Stimulated activated CD8-positive, alpha-beta memory T cell treated with anti-CD3 and anti-CD28 coated beads, Interleukin-12 subunit alpha, Interleukin-12 subunit beta, amount 100 ng/mL, for 24 hours (primary cell): ENCODE measurements around the gene TSPAN16.
A peak's percentile ranks its signal among the peaks of the same experiment; 100 is the strongest.
"Not testable (repeated sequence)": the region's sequence is repeated elsewhere in the genome, so short reads cannot be mapped to it uniquely, and the experiment has no call there.

Source experiments
- DNase-seq: peaks from one replicate; pipeline ENCODE4 v3.0.0-alpha.2; 2020; ENCODE audit errors: extremely low read depth

The TSPAN16 gene

GRCh38 chr19:11320278-11320995 is 24.5 kb downstream of the TSPAN16 start:
- not testable (repeated sequence) for DNase-seq

GRCh38 chr19:11321191-11322126 is 25.5 kb downstream of the TSPAN16 start:
- no peak for DNase-seq

GRCh38 chr19:11322269-11323024 is 26.5 kb downstream of the TSPAN16 start:
- DNase-seq = no peak

- no peak for DNase-seq
Measured at GRCh38 chr19:11323601-11324078, 27.7 kb downstream of the TSPAN16 start.

GRCh38 chr19:11324079-11324661 is 28.2 kb downstream of the TSPAN16 start:
- no peak for DNase-seq

GRCh38 chr19:11324748-11325389 is 28.9 kb downstream of the TSPAN16 start:
- no peak for DNase-seq

GRCh38 chr19:11325544-11325943 is 29.6 kb downstream of the TSPAN16 start:
- DNase-seq = no peak

- no peak for DNase-seq
Measured at GRCh38 chr19:11330127-11330526, 34.2 kb downstream of the TSPAN16 start.

- no peak for DNase-seq
Measured at GRCh38 chr19:11331502-11331901, 35.5 kb downstream of the TSPAN16 start.

- no peak for DNase-seq
Measured at GRCh38 chr19:11332822-11333221, 36.9 kb downstream of the TSPAN16 start.

GRCh38 chr19:11333838-11334237 is 37.9 kb downstream of the TSPAN16 start:
- not testable (repeated sequence) for DNase-seq

- no peak for DNase-seq
Measured at GRCh38 chr19:11335449-11336146, 39.6 kb downstream of the TSPAN16 start.

GRCh38 chr19:11337080-11337479 is 41.1 kb downstream of the TSPAN16 start:
- no peak for DNase-seq

- DNase-seq = no peak
Measured at GRCh38 chr19:11338121-11338520, 42.2 kb downstream of the TSPAN16 start.

GRCh38 chr19:11338569-11339253 is 42.8 kb downstream of the TSPAN16 start:
- DNase-seq = no peak

GRCh38 chr19:11339254-11340098 is 43.5 kb downstream of the TSPAN16 start, which contains the start of gene RAB3D:
TSS of gene RAB3D (minus strand) at chr19:11339657. CDS start at chr19:11337399, 2,258 bp downstream.
- peak; percentile 63 for DNase-seq

- not testable (repeated sequence) for DNase-seq
Measured at GRCh38 chr19:11340099-11340467, 44.1 kb downstream of the TSPAN16 start.

- no peak for DNase-seq
Measured at GRCh38 chr19:11342429-11342828, 46.5 kb downstream of the TSPAN16 start.
